KMS-11 (cell line): ENCODE results near the gene NMRAL1.

Experiments used
- H2AFZ ChIP-seq: fragments of 200-600 bp; sonication (generic); 2 replicates; pipeline ENCODE4 v1.6.1; 2016; ENCODE audit warnings: antibody characterized with exemption, mixed run types, low read depth
- H3K27ac ChIP-seq: fragments of 200-600 bp; sonication (generic); 2 replicates; pipeline ENCODE4 v1.6.1; 2016; ENCODE audit warnings: mild to moderate bottlenecking, mixed run types
- H3K27me3 ChIP-seq: fragments of 200-600 bp; sonication (generic); 2 replicates; pipeline ENCODE4 v1.6.1; 2017; ENCODE audit warnings: mild to moderate bottlenecking, low read depth, mixed run types, moderate library complexity; ENCODE audit not compliant: insufficient read depth
- H3K36me3 ChIP-seq: fragments of 200-600 bp; sonication (generic); 2 replicates; pipeline ENCODE4 v1.6.1; 2017; ENCODE audit warnings: mild to moderate bottlenecking, mixed run types; ENCODE audit not compliant: insufficient read depth
- H3K4me1 ChIP-seq: fragments of 200-600 bp; sonication (generic); 2 replicates; pipeline ENCODE4 v1.6.1; 2016; ENCODE audit warnings: mild to moderate bottlenecking, low read depth, mixed run types; ENCODE audit not compliant: poor library complexity, severe bottlenecking
- H3K4me2 ChIP-seq: fragments of 200-600 bp; sonication (generic); 2 replicates; pipeline ENCODE4 v1.7.0; 2016; ENCODE audit warnings: mild to moderate bottlenecking, mixed run types
- H3K4me3 ChIP-seq: fragments of 200-600 bp; sonication (generic); IDR thresholded peaks from 2 replicates; pipeline ENCODE4 v1.6.1; 2017; ENCODE audit warnings: low read depth, low read length, mixed read lengths; ENCODE audit not compliant: insufficient read depth
- H3K79me2 ChIP-seq: fragments of 200-600 bp; sonication (generic); 2 replicates; pipeline ENCODE4 v1.6.1; 2016; ENCODE audit warnings: low read depth, mixed run types; ENCODE audit not compliant: insufficient read depth
- H3K9ac ChIP-seq: fragments of 200-600 bp; sonication (generic); 2 replicates; pipeline ENCODE4 v1.6.1; 2016; ENCODE audit warnings: mild to moderate bottlenecking, mixed run types
- H4K20me1 ChIP-seq: fragments of 200-600 bp; sonication (generic); 2 replicates; pipeline ENCODE4 v1.6.1; 2016; ENCODE audit warnings: mild to moderate bottlenecking, mixed run types; ENCODE audit not compliant: insufficient read depth
- CTCF ChIP-seq: fragments of 200-600 bp; sonication (generic); conservative IDR thresholded peaks from 2 replicates; pipeline ENCODE4 v1.6.1; 2017; ENCODE audit warnings: low read depth, mild to moderate bottlenecking, antibody characterized with exemption, low read length, moderate library complexity, mixed read lengths

The NMRAL1 gene

GRCh38 chr16:4415538-4416199 is 58.8 kb downstream of the NMRAL1 start:
- peaks cover 39% of the 10 kb centered on the region for H3K4me1 ChIP-seq
- H3K9ac ChIP-seq = peak overlapping the region; percentile 83
- no peak for TF ChIP-seq CTCF
- H3K27ac ChIP-seq = peak overlapping the region; percentile 92
- H3K36me3 ChIP-seq = no peaks in the 10 kb centered on the region; the same call in 1 of the 2 replicates
- peaks cover 52% of the 10 kb centered on the region for H3K79me2 ChIP-seq
- no peak overlapping the region for H3K4me3 ChIP-seq
- no peaks in the 10 kb centered on the region for H3K27me3 ChIP-seq
- no peaks in the 10 kb centered on the region for H4K20me1 ChIP-seq
- H2AFZ ChIP-seq = peak overlapping the region; percentile 80
- H3K4me2 ChIP-seq = peak overlapping the region; percentile 93

- no peak for TF ChIP-seq CTCF
- Histone ChIP-seq H3K79me2 (peaks cover 65% of the 10 kb centered on the region), H4K20me1 (no peaks in the 10 kb centered on the region), H3K27ac (peak overlapping the region; percentile 92), H3K4me3 (no peak overlapping the region), H3K4me1 (peaks cover 39% of the 10 kb centered on the region), H2AFZ (no peak overlapping the region), H3K36me3 (no peaks in the 10 kb centered on the region; the same call in 1 of the 2 replicates), H3K4me2 (peak overlapping the region; percentile 93), H3K9ac (peak overlapping the region; percentile 83), H3K27me3 (no peaks in the 10 kb centered on the region)
Measured at GRCh38 chr16:4414187-4414917, 60.1 kb downstream of the NMRAL1 start.

- peaks cover 39% of the 10 kb centered on the region for H3K4me1 ChIP-seq
- H3K9ac ChIP-seq = no peak overlapping the region
- no peak overlapping the region for H3K4me3 ChIP-seq
- H3K36me3 ChIP-seq = no peaks in the 10 kb centered on the region; the same call in 1 of the 2 replicates
- no peak overlapping the region for H2AFZ ChIP-seq
- no peak for TF ChIP-seq CTCF
- no peaks in the 10 kb centered on the region for H3K27me3 ChIP-seq
- H3K79me2 ChIP-seq = peaks cover 78% of the 10 kb centered on the region
- no peak overlapping the region for H3K27ac ChIP-seq
- no peaks in the 10 kb centered on the region; the same call in 1 of the 2 replicates for H4K20me1 ChIP-seq
- peak overlapping the region; percentile 93; the same call in 1 of the 2 replicates for H3K4me2 ChIP-seq
Measured at GRCh38 chr16:4412854-4413253, 61.6 kb downstream of the NMRAL1 start.

- no peaks in the 10 kb centered on the region for H3K27me3 ChIP-seq
- no peak overlapping the region for H3K9ac ChIP-seq
- H3K4me2 ChIP-seq = no peak overlapping the region
- no peaks in the 10 kb centered on the region; the same call in 1 of the 2 replicates for H4K20me1 ChIP-seq
- H3K36me3 ChIP-seq = no peaks in the 10 kb centered on the region; the same call in 1 of the 2 replicates
- H3K79me2 ChIP-seq = peaks cover 78% of the 10 kb centered on the region
- H2AFZ ChIP-seq = no peak overlapping the region
- no peak overlapping the region for H3K27ac ChIP-seq
- H3K4me3 ChIP-seq = no peak overlapping the region
- H3K4me1 ChIP-seq = peaks cover 33% of the 10 kb centered on the region
- TF ChIP-seq CTCF = no peak
Measured at GRCh38 chr16:4412159-4412558, 62.3 kb downstream of the NMRAL1 start.
